Measurements from ENCODE around the gene TMEM89.

- no peak for TF ChIP-seq POLR2A (IDR thresholded peaks at IDR 0.05; ENCODE audit: low read depth)
- no peak for TF ChIP-seq CTCF (IDR thresholded peaks at IDR 0.05)
- TF ChIP-seq POLR2AphosphoS5 (IDR thresholded peaks at IDR 0.05) = no peak
Observed at GRCh38 chr3:48623851-48624547, 2.4 kb upstream of the TMEM89 start.

All from esophagus muscularis mucosa (tissue), 3 donors.